Smooth muscle cell of the coronary artery (primary cell): ENCODE results near the gene ATP2A1. TPM values are rescaled to one million over a fixed set of nuclear protein-coding genes. Genes with fewer than 3 reads are reported as not detected.

Source experiments
- total RNA-seq: library from RNA; depleted of rRNA; stranded (reverse); fragments of >200 nt; gene quantifications from 2 replicates; pipeline ENCODE4 v1.2.3, GENCODE V29; 2014; ENCODE audit warnings: low replicate concordance

Gene ATP2A1
- total RNA-seq: 0.08 and 0.23 TPM in 2 replicates

DNA sequence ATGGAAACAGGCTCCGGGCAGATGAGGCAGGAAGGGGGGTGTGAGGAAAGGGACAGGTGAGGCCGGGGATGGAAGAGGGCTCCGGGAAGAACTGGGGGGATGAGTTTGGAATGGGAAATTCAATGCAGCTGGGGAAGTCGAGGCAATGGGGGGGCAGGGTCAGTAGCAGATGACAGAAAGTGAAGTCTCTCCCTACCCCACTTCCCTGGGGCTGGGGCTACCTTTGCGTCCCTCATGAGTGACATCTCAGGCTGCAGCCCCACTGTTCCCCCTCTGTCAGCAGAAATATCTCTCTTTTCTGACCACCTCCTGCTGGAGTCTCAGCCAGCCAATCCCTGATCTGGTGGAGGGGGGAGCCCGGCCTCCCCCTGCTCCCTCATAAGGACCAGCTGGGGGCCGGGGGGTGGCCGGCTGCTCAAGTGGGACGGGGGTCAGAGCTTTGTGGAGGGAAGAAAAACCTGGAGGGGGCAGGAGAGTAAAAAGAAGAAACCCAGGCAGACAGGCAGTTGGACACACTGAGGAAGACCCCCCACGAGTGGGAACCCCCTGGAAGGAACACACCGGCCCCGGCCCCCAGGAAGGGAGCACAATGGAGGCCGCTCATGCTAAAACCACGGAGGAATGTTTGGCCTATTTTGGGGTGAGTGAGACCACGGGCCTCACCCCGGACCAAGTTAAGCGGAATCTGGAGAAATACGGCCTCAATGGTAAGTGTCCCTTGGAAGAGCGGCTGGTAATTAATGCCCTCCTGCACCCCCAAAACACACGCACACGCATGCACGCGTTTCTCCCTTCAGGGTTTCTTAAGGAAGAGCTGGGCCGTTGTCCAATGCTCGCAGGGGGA is at the start of gene ATP2A1:
Gene ATP2A1, plus strand, starts transcription at position 406 of the 844 bp plus-strand sequence. Its CDS starts 184 bp downstream, at position 590.

DNA sequence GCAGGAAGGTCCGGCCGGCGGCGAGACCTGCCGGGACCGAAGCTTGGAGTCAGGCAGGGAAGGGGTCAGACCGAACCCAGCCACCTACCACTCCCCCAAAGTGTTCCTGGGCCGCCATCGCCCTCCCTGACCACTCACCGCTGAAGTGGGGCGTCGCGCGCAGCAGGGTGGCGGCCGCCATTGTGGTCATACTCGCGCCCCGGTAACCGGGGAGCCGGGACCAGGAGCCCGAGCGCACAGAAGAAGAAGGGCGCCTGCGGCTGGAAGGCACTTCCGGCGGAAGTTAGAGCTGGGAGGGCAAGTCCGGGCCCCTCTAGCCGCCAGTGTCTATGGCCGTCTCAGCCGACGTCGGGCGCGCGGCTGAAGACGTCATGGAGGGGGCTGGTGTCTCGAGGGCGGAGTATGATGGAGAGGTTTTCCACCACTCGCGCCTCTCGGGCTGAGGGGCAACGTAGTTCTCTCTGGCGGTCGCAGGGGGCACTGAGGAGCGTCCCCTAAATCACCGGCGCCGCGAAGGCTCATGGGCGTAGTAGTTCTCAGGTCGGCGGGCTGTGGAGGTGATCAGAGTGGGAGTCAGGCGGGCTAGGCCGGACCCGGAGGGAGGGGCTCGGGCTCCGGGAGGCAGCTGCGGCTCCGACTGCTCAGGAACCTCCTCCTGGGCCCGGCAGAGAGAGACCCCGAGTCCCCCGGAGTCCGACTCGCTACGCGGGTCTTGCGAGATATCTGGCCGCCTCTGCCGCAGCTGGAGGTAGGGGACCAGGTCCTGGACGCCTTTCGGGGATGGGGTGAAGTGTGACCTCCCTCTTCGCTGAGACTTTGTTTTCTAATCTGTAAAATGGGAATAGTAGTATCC is 32.0 kb upstream of the ATP2A1 start, which contains the start of gene TUFM:
Gene TUFM, minus strand, starts transcription at position 269 of the 853 bp plus-strand sequence. Its CDS starts 79 bp downstream, at position 190.

DNA sequence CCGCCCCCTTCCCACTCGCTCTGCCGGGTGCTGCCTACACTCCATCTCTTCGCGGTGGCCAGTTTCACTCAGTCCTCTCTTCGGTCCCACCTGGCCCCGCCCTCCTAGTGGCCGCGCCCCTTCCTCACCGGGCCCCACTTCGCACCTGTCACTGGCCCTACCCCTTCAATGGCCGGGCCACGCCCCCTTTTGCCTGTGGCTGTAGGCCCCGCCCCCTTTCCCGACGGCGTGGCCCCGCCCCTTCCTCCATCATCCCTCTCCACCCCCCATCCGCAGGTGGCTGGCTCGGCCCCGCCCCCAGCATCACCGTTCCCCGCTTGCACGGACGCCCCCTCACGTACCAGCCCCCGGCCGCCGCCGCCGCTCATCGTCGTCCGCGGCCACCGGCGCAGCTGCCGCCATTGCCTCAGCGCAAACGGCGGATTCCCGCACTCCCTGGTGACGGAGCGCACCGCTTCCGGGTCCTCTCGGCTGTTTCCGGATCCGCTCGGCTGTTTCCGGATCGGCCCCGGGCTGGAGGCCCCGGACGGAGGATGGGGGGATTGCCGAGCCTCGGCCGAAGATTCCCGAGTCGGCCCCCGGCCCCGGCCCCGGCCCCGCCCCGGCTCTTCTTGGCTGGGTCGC is 46.6 kb downstream of the ATP2A1 start, which contains the start of gene RABEP2:
Gene RABEP2, minus strand, starts transcription at position 477 of the 624 bp plus-strand sequence. Its CDS starts 75 bp downstream, at position 402.

DNA sequence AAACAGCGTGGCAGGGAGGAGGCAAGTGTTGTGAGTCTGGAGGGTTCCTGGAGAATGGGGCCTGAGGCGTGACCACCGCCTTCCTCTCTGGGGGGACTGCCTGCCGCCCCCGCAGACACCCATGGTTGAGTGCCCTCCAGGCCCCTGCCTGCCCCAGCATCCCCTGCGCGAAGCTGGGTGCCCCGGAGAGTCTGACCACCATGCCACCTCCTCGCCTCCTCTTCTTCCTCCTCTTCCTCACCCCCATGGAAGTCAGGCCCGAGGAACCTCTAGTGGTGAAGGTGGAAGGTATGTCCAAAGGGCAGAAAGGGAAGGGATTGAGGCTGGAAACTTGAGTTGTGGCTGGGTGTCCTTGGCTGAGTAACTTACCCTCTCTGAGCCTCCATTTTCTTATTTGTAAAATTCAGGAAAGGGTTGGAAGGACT is 53.5 kb downstream of the ATP2A1 start, which contains the start of gene CD19:
Gene CD19, plus strand, starts transcription at position 171 of the 425 bp plus-strand sequence. Its CDS starts 30 bp downstream, at position 201.

DNA sequence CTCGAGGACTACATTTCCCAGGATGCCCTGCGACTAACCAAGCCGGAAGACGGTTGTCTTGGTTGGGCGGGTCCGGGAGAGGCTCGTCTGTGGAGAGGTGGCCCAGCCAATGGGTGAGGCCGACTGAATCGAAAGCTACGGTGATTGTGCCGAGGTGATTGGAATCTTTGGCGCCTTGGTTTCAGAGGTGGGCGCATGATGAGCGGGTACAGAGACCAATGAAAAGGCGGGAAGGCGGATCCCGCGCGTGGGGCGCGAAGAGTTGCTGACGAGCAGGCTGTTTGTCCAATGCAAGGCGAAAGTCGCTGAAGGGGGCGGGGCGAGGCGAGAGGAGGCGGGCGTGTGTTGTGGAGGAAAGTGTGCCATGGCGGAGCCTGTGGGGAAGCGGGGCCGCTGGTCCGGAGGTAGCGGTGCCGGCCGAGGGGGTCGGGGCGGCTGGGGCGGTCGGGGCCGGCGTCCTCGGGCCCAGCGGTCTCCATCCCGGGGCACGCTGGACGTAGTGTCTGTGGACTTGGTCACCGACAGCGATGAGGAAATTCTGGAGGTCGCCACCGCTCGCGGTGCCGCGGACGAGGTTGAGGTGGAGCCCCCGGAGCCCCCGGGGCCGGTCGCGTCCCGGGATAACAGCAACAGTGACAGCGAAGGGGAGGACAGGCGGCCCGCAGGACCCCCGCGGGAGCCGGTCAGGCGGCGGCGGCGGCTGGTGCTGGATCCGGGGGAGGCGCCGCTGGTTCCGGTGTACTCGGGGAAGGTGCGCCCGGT is 72.5 kb downstream of the ATP2A1 start, which contains the start of gene NFATC2IP:
Gene NFATC2IP, plus strand, starts transcription at position 290 of the 762 bp plus-strand sequence. Its CDS starts 75 bp downstream, at position 365.

Other genes starting within 250 kb of the ATP2A1 start
- gene NPIPB8, start 240.4 kb upstream of the ATP2A1 start, total RNA-seq: not detected in 2 replicates
- gene EIF3C, start 167.0 kb upstream of the ATP2A1 start, total RNA-seq: 158 and 350 TPM in 2 replicates
- gene NPIPB9, start 126.7 kb upstream of the ATP2A1 start, total RNA-seq: 0.35 and 0.90 TPM in 2 replicates
- 23.2 and 31.5 TPM in 2 replicates for gene ATXN2L, start 55.5 kb upstream of the ATP2A1 start, total RNA-seq
- 99.7 and 139 TPM in 2 replicates for gene TUFM, start 32.1 kb upstream of the ATP2A1 start, total RNA-seq
- gene SH2B1, start 14.6 kb upstream of the ATP2A1 start, total RNA-seq: 8.9 and 9.0 TPM in 2 replicates
- 24.8 and 25.3 TPM in 2 replicates for gene RABEP2, start 46.8 kb downstream of the ATP2A1 start, total RNA-seq
- gene CD19, start 53.5 kb downstream of the ATP2A1 start, total RNA-seq: not detected in 2 replicates
- gene NFATC2IP, start 72.4 kb downstream of the ATP2A1 start, total RNA-seq: 8.8 and 10.5 TPM in 2 replicates
- gene SPNS1, start 96.3 kb downstream of the ATP2A1 start, total RNA-seq: 26.1 and 29.7 TPM in 2 replicates
- 0.23 and 0.47 TPM in 2 replicates for gene LAT, start 106.6 kb downstream of the ATP2A1 start, total RNA-seq